Fibroblast of villous mesenchyme (primary cell): ENCODE results near the gene PODNL1. TPM values are rescaled to one million over a fixed set of nuclear protein-coding genes. Genes with fewer than 3 reads are reported as not detected.
"Not testable (repeated sequence)": the region's sequence is repeated elsewhere in the genome, so short reads cannot be mapped to it uniquely, and the experiment has no call there.

ENCODE experiments used
- DNase-seq: peaks from one replicate; pipeline ENCODE4 v3.0.0-alpha.2; 2010; ENCODE audit warnings: low read depth
- H3K4me3 ChIP-seq: 2 replicates; pipeline ENCODE4 v1.5.1; 2011; ENCODE audit warnings: low read depth, mild to moderate bottlenecking, low read length
- CTCF ChIP-seq: IDR thresholded peaks from 2 replicates; pipeline ENCODE4 v1.5.1; 2012; ENCODE audit warnings: low read depth, mild to moderate bottlenecking, low read length; ENCODE audit not compliant: insufficient read depth
- total RNA-seq: library from RNA; depleted of rRNA; stranded (reverse); fragments of >200 nt; gene quantifications from 2 replicates; pipeline ENCODE4 v1.2.3, GENCODE V29; 2012

The PODNL1 gene
- total RNA-seq, 1 donor = 2.6 TPM

- H3K4me3 ChIP-seq = no peak overlapping the region
- DNase-seq = no peak
- TF ChIP-seq CTCF = no peak
Observed at GRCh38 chr19:13926715-13927114, 11.5 kb downstream of the PODNL1 start.

- no peak for TF ChIP-seq CTCF
- no peak overlapping the region for H3K4me3 ChIP-seq
- DNase-seq = no peak
Observed at GRCh38 chr19:13926010-13926409, 12.2 kb downstream of the PODNL1 start.

GRCh38 chr19:13923194-13923987, 14.8 kb downstream of the PODNL1 start:
- no peak overlapping the region for H3K4me3 ChIP-seq
- DNase-seq = no peak
- TF ChIP-seq CTCF = no peak

- not testable (repeated sequence) for DNase-seq, H3K4me3 ChIP-seq
Observed at GRCh38 chr19:13922118-13922517, 16.1 kb downstream of the PODNL1 start.

GRCh38 chr19:13920940-13921747, 17.1 kb downstream of the PODNL1 start:
- TF ChIP-seq CTCF = no peak
- DNase-seq = peak; percentile 53
- H3K4me3 ChIP-seq = no peak overlapping the region

GRCh38 chr19:13920524-13920923, 17.7 kb downstream of the PODNL1 start:
- H3K4me3 ChIP-seq = no peak overlapping the region
- no peak for DNase-seq
- no peak for TF ChIP-seq CTCF

GRCh38 chr19:13918726-13919411, 19.3 kb downstream of the PODNL1 start:
- no peak overlapping the region for H3K4me3 ChIP-seq
- no peak for TF ChIP-seq CTCF
- DNase-seq = no peak
